ENCODE results near the gene FSHR. TPM values are rescaled to one million over a fixed set of nuclear protein-coding genes. Genes with fewer than 3 reads are reported as not detected.

The FSHR gene
- total and polyA plus RNA-seq, 2 of the 4 experiments (the other 2 are of a cell fraction) = not detected

- H3K9me3 ChIP-seq (ENCODE audit: control insufficient read depth, insufficient read depth, low read length) = peaks cover 16% of the 10 kb centered on the region
- in situ Hi-C loops (cut with MboI; ENCODE audit: low sequenced_read_pairs) (no loop called here), dilution Hi-C loops (cut with HindIII; ENCODE audit: low sequenced_read_pairs, unreplicated experiment) (no loop called here), intact Hi-C loops (cut with micrococcal nuclease) (no loop called here)
- no peak for TF ChIP-seq RCOR1 (IDR thresholded peaks at IDR 0.05; ENCODE audit: insufficient replicate concordance, low read length)
- TF ChIP-seq NFE2L2 (IDR thresholded peaks at IDR 0.05; ENCODE audit: low read depth, low read length) = no peak
- TF ChIP-seq CEBPB (IDR thresholded peaks at IDR 0.05; ENCODE audit: low read depth, low read length) = no peak
- no peak for TF ChIP-seq SMC3 (IDR thresholded peaks at IDR 0.05; ENCODE audit: low read depth, low read length)
- no peak for TF ChIP-seq RFX5 (IDR thresholded peaks at IDR 0.05; ENCODE audit: low read depth, low read length)
- TF ChIP-seq CTCF (conservative IDR thresholded peaks at IDR 0.05; ENCODE audit: low read depth, low read length) = no peak
- no peak for TF ChIP-seq POLR2A (IDR thresholded peaks at IDR 0.05; ENCODE audit: low read depth, low read length)
- TF ChIP-seq MXI1 (IDR thresholded peaks at IDR 0.05; ENCODE audit: borderline replicate concordance, low read depth, low read length) = no peak
- TF ChIP-seq RAD21 (IDR thresholded peaks at IDR 0.05; ENCODE audit: low read length) = no peak
- TF ChIP-seq MAFK (IDR thresholded peaks at IDR 0.05; ENCODE audit: low read depth, low read length) = no peak
- no peak for TF ChIP-seq CHD1 (IDR thresholded peaks at IDR 0.05; ENCODE audit: low read depth, low read length)
- TF ChIP-seq BHLHE40 (IDR thresholded peaks at IDR 0.05; ENCODE audit: low read depth, low read length) = no peak
- TF ChIP-seq FOS (IDR thresholded peaks at IDR 0.05; ENCODE audit: low read depth, low read length) = no peak
- no peak for TF ChIP-seq ELK1 (IDR thresholded peaks at IDR 0.05; ENCODE audit: borderline replicate concordance, low read depth, low read length)
- no peak for TF ChIP-seq USF2 (IDR thresholded peaks at IDR 0.05; ENCODE audit: low read depth, low read length)
- no peak for TF ChIP-seq MAZ (IDR thresholded peaks at IDR 0.05; ENCODE audit: borderline replicate concordance, low read depth, low read length)
- no peaks in the 10 kb centered on the region for H3K9me1 ChIP-seq (ENCODE audit: insufficient read depth, low read length)
- H3K23ac ChIP-seq (ENCODE audit: low read depth, low read length) = no peak overlapping the region
- no TSS peak for BruUV-seq (replicated peaks)
- no peak overlapping the region for H3K4me3 ChIP-seq (ENCODE audit: insufficient read depth, low read depth, low read length)
- H2BK5ac ChIP-seq (ENCODE audit: low read depth, low read length, poor library complexity, severe bottlenecking) = no peak overlapping the region
- no peak overlapping the region for H3K18ac ChIP-seq (ENCODE audit: low read depth, low read length)
- no peak overlapping the region for H2AK5ac ChIP-seq (ENCODE audit: low read depth, low read length)
- DNase-seq (no peak), ATAC-seq (ENCODE audit: low read depth) (no peak)
- H3K9ac ChIP-seq (ENCODE audit: low read depth, low read length) = no peak overlapping the region
- no peaks in the 10 kb centered on the region for H3K79me1 ChIP-seq (ENCODE audit: low read depth in 1 of 2, low read length in 2 of 2)
- no peak overlapping the region for H2AFZ ChIP-seq (replicated peaks; ENCODE audit: low read length, poor library complexity)
- H3K4me1 ChIP-seq (ENCODE audit: control insufficient read depth, insufficient read depth, low read length) = no peaks in the 10 kb centered on the region
- H3K14ac ChIP-seq (replicated peaks; ENCODE audit: low read depth, low read length) = no peak overlapping the region
- POLR2A ChIA-PET (ENCODE audit: unreplicated experiment) = no interaction called here
- H4K8ac ChIP-seq (ENCODE audit: low read depth in 2 of 2, low read length in 2 of 2) = no peak overlapping the region
- H2BK15ac ChIP-seq (ENCODE audit: low read depth, low read length) = no peak overlapping the region
- H3K27ac ChIP-seq (ENCODE audit: insufficient read depth, low read length) = no peak overlapping the region
- CTCF ChIA-PET = no interaction called here
- no peak overlapping the region for H2BK120ac ChIP-seq (ENCODE audit: low read depth, low read length)
- no peak overlapping the region for H3K4ac ChIP-seq (ENCODE audit: low read depth, low read length)
- no peak overlapping the region for H2AK9ac ChIP-seq (replicated peaks; ENCODE audit: low read depth, low read length, poor library complexity)
- H3K36me3 ChIP-seq (ENCODE audit: control insufficient read depth, insufficient read depth, low read length) = no peaks in the 10 kb centered on the region
- WGBS, 2 experiments (ENCODE audit: extremely low coverage in 2 of 2, insufficient read length in 1 of 2) = 70% methylated on average over 1 of the region's 3 CpGs; no CpG with 5 or more reads in 1 of the 2 experiments
- no peaks in the 10 kb centered on the region for H3K27me3 ChIP-seq (ENCODE audit: control insufficient read depth, insufficient read depth, low read length)
- H4K20me1 ChIP-seq (ENCODE audit: insufficient read depth, low read length) = no peaks in the 10 kb centered on the region
- H4K91ac ChIP-seq (ENCODE audit: insufficient read depth, low read depth, low read length) = no peak overlapping the region
- no peak overlapping the region for H2BK20ac ChIP-seq (ENCODE audit: low read depth, low read length)
- H4K5ac ChIP-seq (ENCODE audit: low read depth, low read length) = no peak overlapping the region
- no peak overlapping the region for H3K56ac ChIP-seq (ENCODE audit: extremely low read depth, insufficient read depth, low read length)
- no peak overlapping the region for H3K4me2 ChIP-seq (ENCODE audit: low read depth, low read length)
These were observed 45.5 kb downstream of the FSHR start for GRCh38 chr2:49108851-49109250.

All from IMR-90 (cell line).